Measurements from ENCODE around the gene STK25. TPM values are rescaled to one million over a fixed set of nuclear protein-coding genes. Genes with fewer than 3 reads are reported as not detected.

STK25 gene
- total RNA-seq, 1 donor from 2014 or later, result 218 TPM

DNA sequence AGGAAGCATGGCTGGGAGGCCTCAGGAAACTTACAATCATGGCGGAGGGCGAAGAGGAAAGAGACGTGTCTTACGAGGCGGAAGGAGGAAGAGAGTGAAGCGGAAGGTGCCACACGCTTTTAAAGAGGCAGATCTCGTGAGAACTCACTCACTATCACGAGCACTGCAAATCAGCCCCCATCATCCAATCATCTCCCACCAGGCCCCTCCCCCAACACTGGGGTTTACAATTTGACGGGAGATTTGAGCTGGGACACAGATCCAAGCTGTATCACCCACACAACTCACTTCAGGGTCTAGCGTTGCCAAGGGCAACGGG is 45.1 kb upstream of the STK25 start:
- TF ChIP-seq, protein P1, sequence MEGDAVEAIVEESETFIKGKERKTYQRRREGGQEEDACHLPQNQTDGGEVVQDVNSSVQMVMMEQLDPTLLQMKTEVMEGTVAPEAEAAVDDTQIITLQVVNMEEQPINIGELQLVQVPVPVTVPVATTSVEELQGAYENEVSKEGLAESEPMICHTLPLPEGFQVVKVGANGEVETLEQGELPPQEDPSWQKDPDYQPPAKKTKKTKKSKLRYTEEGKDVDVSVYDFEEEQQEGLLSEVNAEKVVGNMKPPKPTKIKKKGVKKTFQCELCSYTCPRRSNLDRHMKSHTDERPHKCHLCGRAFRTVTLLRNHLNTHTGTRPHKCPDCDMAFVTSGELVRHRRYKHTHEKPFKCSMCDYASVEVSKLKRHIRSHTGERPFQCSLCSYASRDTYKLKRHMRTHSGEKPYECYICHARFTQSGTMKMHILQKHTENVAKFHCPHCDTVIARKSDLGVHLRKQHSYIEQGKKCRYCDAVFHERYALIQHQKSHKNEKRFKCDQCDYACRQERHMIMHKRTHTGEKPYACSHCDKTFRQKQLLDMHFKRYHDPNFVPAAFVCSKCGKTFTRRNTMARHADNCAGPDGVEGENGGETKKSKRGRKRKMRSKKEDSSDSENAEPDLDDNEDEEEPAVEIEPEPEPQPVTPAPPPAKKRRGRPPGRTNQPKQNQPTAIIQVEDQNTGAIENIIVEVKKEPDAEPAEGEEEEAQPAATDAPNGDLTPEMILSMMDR (IDR thresholded peaks at IDR 0.05; ENCODE audit: insufficient read depth, low read length, severe bottlenecking), result no peak
- no peak for FAIRE-seq
- H3K36me3 ChIP-seq (ENCODE audit: control insufficient read depth, insufficient read depth, low read length), result no peaks in the 10 kb centered on the region

DNA sequence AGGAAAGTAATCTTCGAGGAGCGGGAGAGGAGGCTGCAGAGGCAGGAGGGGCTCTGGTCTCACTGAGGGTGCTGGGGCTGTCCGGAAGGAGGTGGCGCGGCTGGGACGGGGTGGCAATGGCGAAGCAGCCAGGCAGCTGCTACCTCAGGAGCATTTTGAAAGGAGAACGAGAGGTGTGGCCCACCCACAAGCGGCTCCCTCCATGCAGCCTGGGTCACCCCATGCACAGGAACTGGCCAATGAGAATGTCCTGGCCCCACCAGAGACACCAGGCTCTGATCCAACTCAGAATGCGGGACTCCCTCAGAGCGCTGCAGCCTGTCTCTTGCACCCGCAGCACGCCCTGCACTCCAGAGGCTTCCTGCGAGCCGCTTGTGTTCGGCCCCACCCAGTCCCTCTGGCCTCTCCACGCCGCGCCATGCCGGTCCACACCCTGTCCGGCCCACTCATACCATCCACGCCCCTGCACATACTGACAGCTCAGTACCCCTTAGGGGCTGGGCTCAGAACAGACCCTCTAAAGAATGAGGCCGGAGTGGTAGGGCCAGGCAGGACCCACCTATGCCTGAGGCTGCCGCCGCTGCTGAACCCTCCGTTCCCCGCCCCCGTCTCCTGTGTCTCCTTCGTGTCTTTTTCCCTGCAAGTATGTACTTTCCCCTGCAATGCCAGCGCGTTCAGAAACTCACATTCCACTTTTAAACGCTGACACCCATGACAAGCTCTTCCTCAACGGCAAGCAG is 43.8 kb upstream of the STK25 start:
- no peak overlapping the region for H3K4me3 ChIP-seq (ENCODE audit: low read depth, low read length)
- no peak for FAIRE-seq

More for the DNA sequence above, 45.1 kb upstream of the STK25 start:
- Histone ChIP-seq H3K4me3 (ENCODE audit: low read depth, low read length) (no peak overlapping the region), H3K27me3 (ENCODE audit: control insufficient read depth, insufficient read depth, low read length) (no peaks in the 10 kb centered on the region)
- DNase-seq (ENCODE audit: low read depth), result no peak

DNA sequence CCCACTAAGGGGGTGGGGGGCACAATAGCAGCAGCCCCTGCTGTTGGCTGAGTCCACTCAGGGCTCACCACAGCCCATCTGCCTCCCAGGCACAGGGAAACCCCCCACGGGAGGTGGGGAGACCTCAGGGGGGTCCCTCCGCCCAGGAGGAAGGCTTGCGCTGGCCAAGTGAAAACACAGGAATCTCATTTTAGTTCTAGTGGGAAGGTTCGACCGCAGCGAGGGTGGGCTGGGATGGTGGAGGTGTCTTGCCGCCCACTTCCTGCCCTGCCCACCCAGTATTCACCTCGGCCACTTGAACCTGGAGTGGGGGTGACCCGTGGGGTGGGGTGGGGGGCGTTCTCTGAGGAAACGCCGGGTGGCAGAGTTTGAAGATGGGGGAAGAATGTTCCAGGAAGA is 43.2 kb upstream of the STK25 start:
- H3K27me3 ChIP-seq (ENCODE audit: control insufficient read depth, insufficient read depth, low read length), result no peaks in the 10 kb centered on the region
- FAIRE-seq, result no peak
- TF ChIP-seq, protein P1 (IDR thresholded peaks at IDR 0.05; ENCODE audit: insufficient read depth, low read length, severe bottlenecking), result no peak
- DNase-seq (ENCODE audit: low read depth), result no peak
- no peak overlapping the region for H3K4me3 ChIP-seq (ENCODE audit: low read depth, low read length)
- H3K36me3 ChIP-seq (ENCODE audit: control insufficient read depth, insufficient read depth, low read length), result no peaks in the 10 kb centered on the region

More for the DNA sequence above, 43.8 kb upstream of the STK25 start:
- Histone ChIP-seq H3K27me3 (ENCODE audit: control insufficient read depth, insufficient read depth, low read length) (no peaks in the 10 kb centered on the region), H3K36me3 (ENCODE audit: control insufficient read depth, insufficient read depth, low read length) (no peaks in the 10 kb centered on the region)
- DNase-seq (ENCODE audit: low read depth), result no peak
- TF ChIP-seq, protein P1 (IDR thresholded peaks at IDR 0.05; ENCODE audit: insufficient read depth, low read length, severe bottlenecking), result no peak

DNA sequence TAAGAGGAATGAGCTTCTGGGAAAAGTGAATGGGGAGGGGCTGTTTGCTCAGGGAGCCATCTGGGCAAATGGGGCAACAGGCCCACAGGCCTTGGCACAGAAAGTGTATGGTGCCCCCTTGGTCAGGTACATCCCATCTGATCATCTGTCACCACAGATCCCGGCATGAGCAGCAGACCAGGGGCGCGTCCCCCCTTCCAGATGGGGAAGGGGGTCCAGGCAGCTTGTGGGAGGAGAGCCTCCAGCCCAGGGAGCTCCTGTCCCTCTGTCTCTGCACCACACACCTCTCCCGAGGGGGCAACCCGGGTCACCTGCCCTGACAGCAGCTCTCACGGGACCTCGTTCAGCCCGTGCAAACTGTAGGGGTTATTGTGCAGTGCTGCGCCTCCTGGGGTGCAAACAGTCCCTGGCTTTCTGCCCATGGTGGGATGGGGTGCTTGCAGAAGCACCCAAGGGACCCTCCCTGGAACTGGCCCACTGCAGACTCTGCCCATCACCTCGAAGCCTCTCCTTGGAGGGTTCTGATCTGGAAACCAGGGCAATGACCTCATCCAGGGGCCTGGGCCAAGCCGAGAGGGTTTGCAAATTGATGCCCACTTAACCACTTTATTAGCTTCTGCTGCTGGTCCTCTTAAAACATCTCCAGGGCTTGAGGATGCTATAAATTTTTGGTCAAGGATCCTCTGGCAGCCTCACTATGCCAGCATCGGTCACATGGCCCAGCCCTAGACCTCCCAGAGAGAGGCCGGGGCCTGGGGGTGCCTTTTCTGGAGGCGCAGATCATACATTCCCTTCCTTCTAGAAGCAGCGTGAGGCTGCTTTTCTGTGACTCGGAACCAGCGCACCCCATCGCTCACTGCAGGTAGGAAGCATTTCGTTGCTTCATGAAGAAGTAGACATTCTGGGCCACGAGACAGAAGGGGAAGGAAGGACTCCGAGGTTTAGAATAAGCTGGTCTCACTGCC is 42.5 kb upstream of the STK25 start:
- TF ChIP-seq, protein P1 (IDR thresholded peaks at IDR 0.05; ENCODE audit: insufficient read depth, low read length, severe bottlenecking), result no peak
- no peaks in the 10 kb centered on the region for H3K36me3 ChIP-seq (ENCODE audit: control insufficient read depth, insufficient read depth, low read length)
- DNase-seq (ENCODE audit: low read depth) (no peak), FAIRE-seq (no peak)
- no peak overlapping the region for H3K4me3 ChIP-seq (ENCODE audit: low read depth, low read length)
- no peaks in the 10 kb centered on the region for H3K27me3 ChIP-seq (ENCODE audit: control insufficient read depth, insufficient read depth, low read length)

DNA sequence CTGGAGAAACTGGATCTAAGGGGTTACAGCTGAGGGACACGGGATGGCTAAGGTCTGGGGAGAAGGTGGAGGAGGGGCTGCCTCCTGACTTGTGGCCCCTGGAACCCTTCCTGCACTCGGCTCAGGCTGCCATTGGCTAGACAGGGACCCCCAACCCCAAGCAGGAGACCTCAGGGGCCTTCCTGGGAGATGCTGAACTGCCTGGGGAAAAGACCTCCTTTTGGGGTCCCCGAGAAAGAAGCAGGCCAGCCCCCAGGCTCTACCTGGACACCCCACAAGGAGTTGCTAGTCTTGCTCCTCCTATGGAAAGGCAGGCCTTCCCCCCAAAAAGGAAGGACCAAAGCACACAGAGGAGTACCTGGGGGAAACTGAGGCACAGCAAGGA is 40.1 kb upstream of the STK25 start:
- H3K27me3 ChIP-seq (ENCODE audit: control insufficient read depth, insufficient read depth, low read length), result no peaks in the 10 kb centered on the region
- TF ChIP-seq, protein P1 (IDR thresholded peaks at IDR 0.05; ENCODE audit: insufficient read depth, low read length, severe bottlenecking), result no peak
- DNase-seq (ENCODE audit: low read depth), result no peak
- no peak overlapping the region for H3K4me3 ChIP-seq (ENCODE audit: low read depth, low read length)
- no peaks in the 10 kb centered on the region for H3K36me3 ChIP-seq (ENCODE audit: control insufficient read depth, insufficient read depth, low read length)
- no peak for FAIRE-seq
